PC-9 (cell line): ENCODE data around the gene BHMT2.

Experiments
- CTCF ChIP-seq: fragments of 200-600 bp; sonication (generic); conservative IDR thresholded peaks from 2 replicates; pipeline ENCODE4 v1.6.1; 2017; ENCODE audit warnings: mixed run types, antibody characterized with exemption, mild to moderate bottlenecking, moderate library complexity
- EZH2 ChIP-seq: fragments of 200-600 bp; sonication (generic); IDR thresholded peaks from 2 replicates; pipeline ENCODE4 v1.8.0; 2017; ENCODE audit warnings: antibody characterized with exemption, low read depth

GRCh38 chr5:79119486-79119885 lies 49.9 kb downstream of the BHMT2 start:
- no peak for TF ChIP-seq CTCF
- TF ChIP-seq EZH2: no peak
